CD4-positive, CD25-positive, alpha-beta regulatory T cell (primary cell): ENCODE results near the gene PRSS53. TPM values are rescaled to one million over a fixed set of nuclear protein-coding genes. Genes with fewer than 3 reads are reported as not detected.

Experiments
- ATAC-seq, 2 donors: fragments of 150-1000 bp; cut with Tn5 transposase; one replicate each; pipeline ENCODE4 v1.10.0; 2021; ENCODE audit warnings: low read depth in 2 of 2, moderate number of reproducible peaks in 2 of 2, moderate library complexity in 1 of 2
- DNase-seq, 3 donors: peaks; one replicate each; pipeline versions ENCODE4 v3.0.0 to v3.0.0-alpha.2; 2012 to 2022; ENCODE audit warnings: mixed read lengths in 1 of 3
- H3K27ac ChIP-seq: one replicate; pipeline ENCODE4 v1.7.0; 2013; ENCODE audit warnings: mild to moderate bottlenecking, low read length; ENCODE audit not compliant: insufficient read depth, poor library complexity, severe bottlenecking
- H3K27me3 ChIP-seq: one replicate; pipeline ENCODE4 v1.7.0; 2013; ENCODE audit warnings: low read length; ENCODE audit not compliant: control insufficient read depth, insufficient read depth
- H3K36me3 ChIP-seq: one replicate; pipeline ENCODE4 v1.7.0; 2013; ENCODE audit warnings: mild to moderate bottlenecking, low read length, moderate library complexity; ENCODE audit not compliant: control insufficient read depth, insufficient read depth
- H3K4me1 ChIP-seq: 2 replicates; pipeline ENCODE4 v1.7.0; 2013; ENCODE audit warnings: mild to moderate bottlenecking, low read length; ENCODE audit not compliant: insufficient read depth, control insufficient read depth, poor library complexity, severe bottlenecking
- H3K4me3 ChIP-seq: one replicate; pipeline ENCODE4 v1.7.0; 2013; ENCODE audit warnings: low read depth, mild to moderate bottlenecking, low read length, moderate library complexity
- H3K9me3 ChIP-seq, 2 experiments: 1 replicate in 1 of 2; 2 replicates in 1 of 2; pipeline ENCODE4 v1.7.0; 2013; ENCODE audit warnings: low read length in 2 of 2, mild to moderate bottlenecking in 1 of 2, moderate library complexity in 1 of 2; ENCODE audit not compliant: control insufficient read depth in 2 of 2
- H3K27ac Mint-ChIP-seq, 3 donors: one replicate each; pipeline ENCODE4 v1.8.0; 2020 to 2022; ENCODE audit warnings: mild to moderate bottlenecking in 3 of 3, mixed read lengths in 3 of 3, moderate library complexity in 2 of 3
- H3K27me3 Mint-ChIP-seq: one replicate; pipeline ENCODE4 v1.8.0; 2022; ENCODE audit warnings: mild to moderate bottlenecking, mixed read lengths
- H3K36me3 Mint-ChIP-seq: one replicate; pipeline ENCODE4 v1.8.0; 2020; ENCODE audit warnings: mixed read lengths
- H3K4me1 Mint-ChIP-seq, 4 donors: one replicate each; pipeline ENCODE4 v1.8.0; 2020 to 2022; ENCODE audit warnings: mixed read lengths in 4 of 4, mild to moderate bottlenecking in 1 of 4
- H3K4me3 Mint-ChIP-seq, 4 donors: one replicate each; pipeline ENCODE4 v1.8.0; 2020 to 2022; ENCODE audit warnings: mild to moderate bottlenecking in 4 of 4, mixed read lengths in 4 of 4, moderate library complexity in 3 of 4
- H3K9me3 Mint-ChIP-seq, 7 donors: one replicate each; pipeline ENCODE4 v1.8.0; 2020 to 2022; ENCODE audit warnings: mixed read lengths in 7 of 7, mild to moderate bottlenecking in 3 of 7, moderate library complexity in 2 of 7
- polyA plus RNA-seq, 4 donors: library from polyadenylated mRNA; unstranded; fragments of 300-500 nt; fragmentation: Illumina TruSeq; gene quantifications; one replicate each; pipeline ENCODE4 v1.2.3, GENCODE V29; 2021
- total RNA-seq: library from RNA; stranded (reverse); gene quantifications from one replicate; pipeline ENCODE4 v1.2.3, GENCODE V29; 2022

Gene PRSS53
- total and polyA plus RNA-seq, 5 donors from 2014 or later = 0.41 to 8.2 (median 0.75) TPM

- H3K4me1 Mint-ChIP-seq = peaks cover 0 to 5% (median 2%) of the 10 kb centered on the region in 4 donors
- no peak for ATAC-seq
- H3K4me3 ChIP-seq = no peak overlapping the region
- no peaks in the 10 kb centered on the region for H3K4me1 ChIP-seq
- peak overlapping the region in 1 of 4 donors; percentile 73 for H3K4me3 Mint-ChIP-seq
- H3K27ac Mint-ChIP-seq = peak overlapping the region in 2 of 3 donors; percentile 47 to 58
- H3K9me3 ChIP-seq = no peaks in the 10 kb centered on the region
- H3K27me3 Mint-ChIP-seq = no peaks in the 10 kb centered on the region
- no peaks in the 10 kb centered on the region for H3K27me3 ChIP-seq
- H3K9me3 Mint-ChIP-seq = peaks cover 0 to 1% (median 0%) of the 10 kb centered on the region in 7 donors
- H3K36me3 Mint-ChIP-seq = peaks cover 12% of the 10 kb centered on the region
- H3K27ac ChIP-seq = no peak overlapping the region
- peaks cover 40% of the 10 kb centered on the region for H3K36me3 ChIP-seq
- no peak for DNase-seq
These were observed 43.7 kb upstream of the PRSS53 start for GRCh38 chr16:31132303-31132979.

GRCh38 chr16:31131841-31132271 lies 43.1 kb upstream of the PRSS53 start:
- Mint-ChIP-seq H3K4me3 (peak overlapping the region in 1 of 4 donors; percentile 73), H3K9me3 (peaks cover 0 to 1% (median 0%) of the 10 kb centered on the region in 7 donors), H3K4me1 (peaks cover 0 to 5% (median 2%) of the 10 kb centered on the region in 4 donors), H3K36me3 (peaks cover 12% of the 10 kb centered on the region), H3K27ac (no peak overlapping the region), H3K27me3 (no peaks in the 10 kb centered on the region)
- Histone ChIP-seq H3K36me3 (peaks cover 45% of the 10 kb centered on the region), H3K4me1 (no peaks in the 10 kb centered on the region), H3K4me3 (no peak overlapping the region), H3K9me3 (no peaks in the 10 kb centered on the region), H3K27me3 (no peaks in the 10 kb centered on the region), H3K27ac (no peak overlapping the region)
- no peak for ATAC-seq
- DNase-seq = no peak

DNA sequence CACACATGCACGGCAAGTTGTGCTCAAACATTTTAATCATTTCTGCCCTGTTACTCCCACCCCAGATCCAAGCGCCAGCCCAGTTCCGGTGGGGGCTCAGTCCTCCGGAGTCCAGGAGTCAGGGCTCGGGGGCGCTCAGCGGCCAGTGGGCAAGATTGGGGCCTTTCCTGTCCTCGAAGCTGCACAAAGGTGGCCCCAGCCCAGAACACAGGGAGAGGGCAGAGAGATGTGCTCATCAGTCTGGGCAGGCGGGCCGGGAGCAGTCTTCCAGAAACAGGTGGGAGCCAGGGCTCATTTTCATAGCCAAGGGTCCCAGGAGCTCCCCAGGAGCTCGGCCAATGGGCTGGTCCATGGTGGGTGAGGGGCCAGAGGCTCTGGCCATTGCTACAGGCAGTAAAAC lies 42.7 kb upstream of the PRSS53 start:
- Mint-ChIP-seq H3K27me3 (no peaks in the 10 kb centered on the region), H3K9me3 (peaks cover 0 to 1% (median 0%) of the 10 kb centered on the region in 7 donors), H3K4me3 (no peak overlapping the region), H3K27ac (no peak overlapping the region), H3K4me1 (peaks cover 0 to 5% (median 2%) of the 10 kb centered on the region in 4 donors), H3K36me3 (peaks cover 12% of the 10 kb centered on the region)
- DNase-seq (no peak), ATAC-seq (no peak)
- Histone ChIP-seq H3K36me3 (peaks cover 45% of the 10 kb centered on the region), H3K27me3 (no peaks in the 10 kb centered on the region), H3K4me1 (no peaks in the 10 kb centered on the region), H3K4me3 (no peak overlapping the region), H3K27ac (no peak overlapping the region), H3K9me3 (no peaks in the 10 kb centered on the region)

DNA sequence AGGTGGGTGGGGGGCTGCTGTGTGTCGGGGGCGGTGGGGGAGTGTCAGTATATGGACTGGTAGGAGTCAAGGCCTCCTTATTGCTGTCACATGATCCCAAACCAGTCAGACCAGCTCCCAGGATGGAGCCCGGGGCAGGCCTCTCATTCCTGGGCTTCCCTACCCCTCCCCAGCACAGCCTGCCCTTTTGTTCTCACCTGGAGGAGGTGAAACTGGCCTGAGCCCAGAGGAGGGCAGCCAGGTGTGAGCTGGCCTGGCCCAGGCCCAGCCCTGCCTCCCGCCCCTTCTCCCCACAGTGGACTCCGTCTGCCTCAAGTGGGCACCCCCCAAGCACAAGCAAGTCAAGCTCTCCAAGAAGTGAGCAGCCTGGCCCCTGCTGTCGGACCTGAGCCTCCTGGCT lies 42.2 kb upstream of the PRSS53 start:
- Mint-ChIP-seq H3K9me3 (peaks cover 0 to 1% (median 0%) of the 10 kb centered on the region in 7 donors), H3K36me3 (peaks cover 17% of the 10 kb centered on the region), H3K4me3 (no peak overlapping the region), H3K4me1 (peaks cover 0 to 10% (median 2%) of the 10 kb centered on the region in 4 donors), H3K27me3 (no peaks in the 10 kb centered on the region), H3K27ac (no peak overlapping the region)
- Histone ChIP-seq H3K27ac (no peak overlapping the region), H3K9me3 (no peaks in the 10 kb centered on the region), H3K27me3 (no peaks in the 10 kb centered on the region), H3K4me1 (no peaks in the 10 kb centered on the region), H3K36me3 (peaks cover 45% of the 10 kb centered on the region), H3K4me3 (no peak overlapping the region)
- no peak for DNase-seq
- ATAC-seq = no peak

GRCh38 chr16:31130336-31130891 lies 41.7 kb upstream of the PRSS53 start:
- DNase-seq (no peak), ATAC-seq (no peak)
- no peak overlapping the region for H3K27ac ChIP-seq
- no peak overlapping the region for H3K4me3 ChIP-seq
- H3K9me3 Mint-ChIP-seq = peaks cover 0 to 1% (median 0%) of the 10 kb centered on the region in 7 donors
- no peaks in the 10 kb centered on the region for H3K9me3 ChIP-seq
- H3K27me3 ChIP-seq = no peaks in the 10 kb centered on the region
- peaks cover 45% of the 10 kb centered on the region for H3K36me3 ChIP-seq
- no peaks in the 10 kb centered on the region for H3K27me3 Mint-ChIP-seq
- H3K4me1 ChIP-seq = no peaks in the 10 kb centered on the region
- H3K4me3 Mint-ChIP-seq = no peak overlapping the region
- H3K4me1 Mint-ChIP-seq = peaks cover 0 to 10% (median 2%) of the 10 kb centered on the region in 4 donors
- H3K27ac Mint-ChIP-seq = peak overlapping the region in 1 of 3 donors; percentile 75
- peaks cover 20% of the 10 kb centered on the region for H3K36me3 Mint-ChIP-seq

GRCh38 chr16:31129568-31130335 lies 41.0 kb upstream of the PRSS53 start:
- Histone ChIP-seq H3K27ac (no peak overlapping the region), H3K36me3 (peaks cover 45% of the 10 kb centered on the region), H3K4me1 (no peaks in the 10 kb centered on the region), H3K4me3 (no peak overlapping the region), H3K9me3 (no peaks in the 10 kb centered on the region), H3K27me3 (no peaks in the 10 kb centered on the region)
- Mint-ChIP-seq H3K4me3 (no peak overlapping the region), H3K9me3 (peaks cover 0 to 1% (median 0%) of the 10 kb centered on the region in 7 donors), H3K4me1 (peaks cover 0 to 10% (median 2%) of the 10 kb centered on the region in 4 donors), H3K27me3 (no peaks in the 10 kb centered on the region), H3K27ac (no peak overlapping the region), H3K36me3 (peaks cover 20% of the 10 kb centered on the region)
- DNase-seq (no peak), ATAC-seq (no peak)

GRCh38 chr16:31128711-31129567 lies 40.2 kb upstream of the PRSS53 start:
- peaks cover 0 to 10% (median 2%) of the 10 kb centered on the region in 4 donors for H3K4me1 Mint-ChIP-seq
- Histone ChIP-seq H3K4me3 (no peak overlapping the region), H3K4me1 (no peaks in the 10 kb centered on the region), H3K9me3 (no peaks in the 10 kb centered on the region), H3K27ac (no peak overlapping the region), H3K27me3 (no peaks in the 10 kb centered on the region), H3K36me3 (peaks cover 47% of the 10 kb centered on the region)
- peaks cover 0 to 1% (median 0%) of the 10 kb centered on the region in 7 donors for H3K9me3 Mint-ChIP-seq
- peak overlapping the region in 1 of 3 donors; percentile 38 for H3K27ac Mint-ChIP-seq
- no peak for DNase-seq
- H3K36me3 Mint-ChIP-seq = peaks cover 20% of the 10 kb centered on the region
- H3K27me3 Mint-ChIP-seq = no peaks in the 10 kb centered on the region
- no peak overlapping the region for H3K4me3 Mint-ChIP-seq
- ATAC-seq = no peak
